Transverse colon (tissue), 4 donors: Measurements from ENCODE around the gene ARID3B. TPM values are rescaled to one million over a fixed set of nuclear protein-coding genes. Genes with fewer than 3 reads are reported as not detected.

ENCODE experiments used
- DNase-seq: peaks from one replicate; pipeline ENCODE4 v3.0.0-alpha.2; 2019
- H3K27ac ChIP-seq, 4 donors: fragments of 200-600 bp; sonication (generic); 2 replicates each; pipeline ENCODE4 v1.5.1; 2016 to 2018; ENCODE audit warnings: inconsistent platforms in 4 of 4
- H3K27me3 ChIP-seq: fragments of 200-600 bp; sonication (generic); 2 replicates; pipeline ENCODE4 v1.5.1; 2017; ENCODE audit warnings: inconsistent platforms
- H3K36me3 ChIP-seq, 4 donors: fragments of 200-600 bp; sonication (generic); 2 replicates each; pipeline ENCODE4 v1.5.1; 2017 to 2019; ENCODE audit warnings: inconsistent platforms in 4 of 4
- H3K4me1 ChIP-seq, 4 donors: fragments of 200-600 bp; sonication (generic); 2 replicates each; pipeline ENCODE4 v1.5.1; 2017 to 2020; ENCODE audit warnings: inconsistent platforms in 4 of 4
- H3K4me3 ChIP-seq, 4 donors: fragments of 200-600 bp; sonication (generic); 1 replicate in 1 of 4; 2 replicates in 3 of 4; pipeline versions ENCODE4 v1.5.1 to v1.6.1; 2017 to 2019; ENCODE audit warnings: inconsistent platforms in 4 of 4
- H3K9me3 ChIP-seq, 2 donors: fragments of 200-600 bp; sonication (generic); 2 replicates each; pipeline ENCODE4 v1.5.1; 2017 to 2019; ENCODE audit warnings: inconsistent platforms in 2 of 2
- EP300 ChIP-seq: sonication (generic); formaldehyde crosslinking; IDR thresholded peaks from one replicate; pipeline ENCODE4 v1.6.1; 2017; ENCODE audit warnings: antibody characterized with exemption, low read depth
- POLR2A ChIP-seq: fragments of 450-650 bp; IDR thresholded peaks from one replicate; pipeline ENCODE4 v1.6.1; 2016; ENCODE audit warnings: antibody characterized with exemption, mild to moderate bottlenecking, moderate library complexity
- POLR2AphosphoS5 ChIP-seq, 3 donors: sonication (generic); formaldehyde crosslinking; IDR thresholded peaks; one replicate each; pipeline ENCODE4 v1.6.1; 2016; ENCODE audit warnings: antibody characterized with exemption in 3 of 3
- WGBS, 2 donors: methylation state at CpG; one replicate each; pipeline ENCODE4 v1.1.5; 2018; ENCODE audit warnings: low coverage in 1 of 2; 5-methylcytosine and 5-hydroxymethylcytosine counted together
- in situ Hi-C, 4 donors: fragments of 200-750 bp; cut with MboI; loops; one replicate each; pipeline versions ENCODE4 v1.15.0 to v1.15.1; 2017; ENCODE audit warnings: low sequenced_read_pairs in 3 of 4, low pct_ligation_motif_present in 1 of 4, low pct_unique_long_range_greater_than_20kb in 1 of 4
- intact Hi-C: fragments of 100-400 bp; cut with DNase I; formaldehyde crosslinking; loops from one replicate; pipeline ENCODE4 v1.15.1; 2023; ENCODE audit warnings: low total_unique reads
- total RNA-seq, 4 donors: library from RNA; depleted of rRNA; stranded (reverse); fragments of >200 nt; gene quantifications; one replicate each; pipeline ENCODE4 v1.1.0, GENCODE V29; 2016
- TF ChIP-seq, protein P1 (sequence below), 5 experiments: fragments of 200-600 bp in 3 of 5; fragments of 450-650 bp in 2 of 5; sonication (generic) in 3 of 5; IDR thresholded peaks; 1 replicate in 2 of 5; 2 replicates in 3 of 5; pipeline ENCODE4 v1.5.1; 2016 to 2017; ENCODE audit warnings: antibody characterized with exemption in 5 of 5, inconsistent platforms in 3 of 5, mild to moderate bottlenecking in 2 of 5, moderate library complexity in 1 of 5

ARID3B gene
- total RNA-seq, 4 donors from 2014 or later, result 9.6 to 25.8 (median 12.5) TPM

DNA sequence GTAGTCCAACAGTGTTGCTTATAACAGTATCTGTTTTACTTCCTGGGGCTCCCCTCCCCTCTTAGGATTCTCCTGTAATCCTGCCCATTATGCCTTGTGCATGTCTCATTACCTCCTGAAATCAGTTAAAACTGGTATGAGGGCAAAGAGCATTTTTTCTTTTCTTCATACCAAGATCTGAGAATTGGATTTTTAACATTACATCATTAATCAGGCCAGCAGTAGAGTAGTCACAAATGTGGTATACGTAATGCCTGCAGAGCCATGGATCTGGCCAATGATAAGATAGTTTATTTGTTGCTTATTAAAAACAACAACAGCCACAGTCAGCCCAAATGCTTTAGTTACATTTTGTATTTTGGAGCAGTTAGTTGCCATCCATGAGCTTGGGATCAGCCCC lies 23.2 kb downstream of the ARID3B start:
- 91% methylated on average over 1 of the region's 1 CpG; no CpG with 5 or more reads in 1 of the 2 donors for WGBS, 2 donors
- in situ Hi-C loops, result no loop called here
- intact Hi-C loops, result no loop called here

DNA sequence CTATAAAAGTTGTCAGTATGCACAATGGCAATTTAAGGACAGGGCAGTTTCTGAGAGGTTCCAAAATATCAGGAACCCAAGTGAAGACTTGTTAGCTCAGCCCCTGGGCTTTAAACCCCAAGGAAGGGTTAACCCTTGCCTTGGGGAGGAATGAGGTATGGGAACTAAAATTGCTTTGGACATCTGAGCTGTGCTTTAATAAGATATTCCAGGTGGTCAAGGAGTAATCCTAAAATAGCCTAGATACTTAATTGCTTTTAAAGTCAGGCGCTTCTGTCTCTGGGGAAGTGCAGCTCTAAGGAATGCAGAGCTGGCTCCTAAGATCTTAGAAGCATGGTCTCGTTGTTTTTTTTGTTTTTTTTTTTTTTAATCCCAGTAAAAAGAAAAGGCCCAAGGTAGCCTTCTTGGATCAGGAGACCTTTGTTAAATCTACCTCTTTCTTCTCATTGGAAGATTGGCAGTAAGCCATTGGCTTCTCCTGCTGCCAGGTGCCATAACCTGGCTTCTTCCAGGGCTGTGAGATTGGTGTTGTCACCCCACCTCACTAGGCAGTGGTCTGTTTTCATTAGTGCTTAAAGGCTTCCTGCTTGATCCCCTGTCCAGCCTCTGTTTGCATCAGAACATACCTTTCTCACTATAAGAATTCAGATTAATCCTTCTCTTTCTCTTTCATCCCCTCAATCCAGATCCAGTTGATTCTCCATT lies 24.5 kb downstream of the ARID3B start:
- WGBS, 2 donors, result 67 to 69% methylated on average over 1 to 2 of the region's 2 CpGs
- intact Hi-C loops (no loop called here), in situ Hi-C loops (no loop called here)
- Histone ChIP-seq H3K9me3 (no peaks in the 10 kb centered on the region), H3K27ac (no peak overlapping the region), H3K36me3 (no peaks in the 10 kb centered on the region), H3K27me3 (no peaks in the 10 kb centered on the region), H3K4me1 (peaks cover 0 to 4% (median 0%) of the 10 kb centered on the region in 4 donors), H3K4me3 (no peak overlapping the region)
- no peak for DNase-seq
- TF ChIP-seq, protein P1, sequence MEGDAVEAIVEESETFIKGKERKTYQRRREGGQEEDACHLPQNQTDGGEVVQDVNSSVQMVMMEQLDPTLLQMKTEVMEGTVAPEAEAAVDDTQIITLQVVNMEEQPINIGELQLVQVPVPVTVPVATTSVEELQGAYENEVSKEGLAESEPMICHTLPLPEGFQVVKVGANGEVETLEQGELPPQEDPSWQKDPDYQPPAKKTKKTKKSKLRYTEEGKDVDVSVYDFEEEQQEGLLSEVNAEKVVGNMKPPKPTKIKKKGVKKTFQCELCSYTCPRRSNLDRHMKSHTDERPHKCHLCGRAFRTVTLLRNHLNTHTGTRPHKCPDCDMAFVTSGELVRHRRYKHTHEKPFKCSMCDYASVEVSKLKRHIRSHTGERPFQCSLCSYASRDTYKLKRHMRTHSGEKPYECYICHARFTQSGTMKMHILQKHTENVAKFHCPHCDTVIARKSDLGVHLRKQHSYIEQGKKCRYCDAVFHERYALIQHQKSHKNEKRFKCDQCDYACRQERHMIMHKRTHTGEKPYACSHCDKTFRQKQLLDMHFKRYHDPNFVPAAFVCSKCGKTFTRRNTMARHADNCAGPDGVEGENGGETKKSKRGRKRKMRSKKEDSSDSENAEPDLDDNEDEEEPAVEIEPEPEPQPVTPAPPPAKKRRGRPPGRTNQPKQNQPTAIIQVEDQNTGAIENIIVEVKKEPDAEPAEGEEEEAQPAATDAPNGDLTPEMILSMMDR (IDR thresholded peaks at IDR 0.05), result no peak
- TF ChIP-seq POLR2A (no peak), EP300 (no peak), POLR2AphosphoS5 (IDR thresholded peaks at IDR 0.05) (no peak)

More for the DNA sequence above, 23.2 kb downstream of the ARID3B start:
- Histone ChIP-seq H3K4me1 (no peaks in the 10 kb centered on the region), H3K27ac (no peak overlapping the region), H3K4me3 (no peak overlapping the region), H3K9me3 (no peaks in the 10 kb centered on the region), H3K27me3 (no peaks in the 10 kb centered on the region), H3K36me3 (peaks cover 0 to 4% (median 0%) of the 10 kb centered on the region in 4 donors)
- TF ChIP-seq POLR2A, result no peak
- TF ChIP-seq POLR2AphosphoS5 (IDR thresholded peaks at IDR 0.05), result no peak
- TF ChIP-seq, protein P1 (IDR thresholded peaks at IDR 0.05), result no peak
- no peak for TF ChIP-seq EP300
- no peak for DNase-seq

DNA sequence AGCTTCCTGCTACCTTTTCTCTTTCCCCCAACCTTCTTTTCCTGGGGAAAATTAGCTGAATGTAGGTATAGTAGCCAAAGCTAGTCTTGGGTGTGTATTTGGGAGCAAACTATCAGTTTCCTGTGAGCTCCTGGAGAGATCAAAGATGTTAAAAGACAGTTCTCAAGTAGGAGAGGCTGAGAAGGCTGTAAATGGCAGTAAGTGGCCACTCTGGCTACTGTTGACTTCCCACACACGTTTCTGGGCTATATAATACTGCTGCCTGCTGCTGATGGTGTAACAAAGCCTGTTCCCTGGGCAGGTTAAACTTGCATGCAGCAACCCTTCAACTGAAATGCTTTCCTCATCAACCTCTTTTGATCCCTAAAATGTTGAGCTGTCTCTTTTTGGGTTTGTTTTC lies 27.6 kb downstream of the ARID3B start:
- intact Hi-C loops (no loop called here), in situ Hi-C loops (no loop called here)
- Histone ChIP-seq H3K27me3 (no peaks in the 10 kb centered on the region), H3K9me3 (no peaks in the 10 kb centered on the region), H3K27ac (no peak overlapping the region), H3K4me3 (no peak overlapping the region), H3K4me1 (peaks cover 0 to 4% (median 0%) of the 10 kb centered on the region in 4 donors), H3K36me3 (peaks cover 0 to 6% (median 0%) of the 10 kb centered on the region in 4 donors)
- 60% methylated on average over 1 of the region's 1 CpG; no CpG with 5 or more reads in 1 of the 2 donors for WGBS, 2 donors
- DNase-seq, result no peak
- TF ChIP-seq POLR2AphosphoS5 (IDR thresholded peaks at IDR 0.05) (no peak), POLR2A (no peak), EP300 (no peak)
- TF ChIP-seq, protein P1 (IDR thresholded peaks at IDR 0.05), result no peak

DNA sequence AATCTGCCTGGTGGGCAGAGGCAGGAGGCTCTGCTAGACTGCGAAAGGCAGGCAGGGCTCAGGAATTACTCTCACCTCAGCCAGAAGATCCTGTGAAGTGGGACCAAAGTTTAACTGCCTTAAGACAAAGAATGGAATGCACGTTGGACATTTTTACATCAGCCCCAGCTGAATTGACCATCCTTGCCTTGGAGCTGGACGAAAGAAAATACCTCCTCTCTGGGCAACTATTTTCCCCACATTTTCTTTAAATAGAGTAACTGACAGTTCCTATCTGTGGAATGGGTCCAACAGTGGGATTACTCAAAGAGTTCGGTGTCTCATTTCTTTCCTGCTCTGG lies 28.7 kb downstream of the ARID3B start:
- H3K9me3 ChIP-seq, result no peaks in the 10 kb centered on the region
- H3K27me3 ChIP-seq, result no peaks in the 10 kb centered on the region
- no peak for TF ChIP-seq POLR2A
- no peak for TF ChIP-seq EP300
- TF ChIP-seq, protein P1 (IDR thresholded peaks at IDR 0.05), result no peak
- no peak for TF ChIP-seq POLR2AphosphoS5 (IDR thresholded peaks at IDR 0.05)
- WGBS, 2 donors, result 90 to 100% methylated on average over 1 to 4 of the region's 4 CpGs
- H3K4me1 ChIP-seq, result peaks cover 0 to 4% (median 0%) of the 10 kb centered on the region in 4 donors
- H3K4me3 ChIP-seq, result no peak overlapping the region
- peak overlapping the region in 1 of 4 donors; percentile 29 for H3K27ac ChIP-seq
- H3K36me3 ChIP-seq, result peaks cover 0 to 11% (median 2%) of the 10 kb centered on the region in 4 donors
- DNase-seq, result no peak
- intact Hi-C loops (no loop called here), in situ Hi-C loops (no loop called here)
